Stimulated activated CD8-positive, alpha-beta memory T cell treated with anti-CD3 and anti-CD28 coated beads, Interleukin-15, amount 100 ng/mL, for 24 hours (primary cell): ENCODE measurements around the gene ANAPC2.

Experiments
- DNase-seq: peaks from one replicate; pipeline ENCODE4 v3.0.0-alpha.2; 2020; ENCODE audit warnings: low read depth

The ANAPC2 gene

DNA sequence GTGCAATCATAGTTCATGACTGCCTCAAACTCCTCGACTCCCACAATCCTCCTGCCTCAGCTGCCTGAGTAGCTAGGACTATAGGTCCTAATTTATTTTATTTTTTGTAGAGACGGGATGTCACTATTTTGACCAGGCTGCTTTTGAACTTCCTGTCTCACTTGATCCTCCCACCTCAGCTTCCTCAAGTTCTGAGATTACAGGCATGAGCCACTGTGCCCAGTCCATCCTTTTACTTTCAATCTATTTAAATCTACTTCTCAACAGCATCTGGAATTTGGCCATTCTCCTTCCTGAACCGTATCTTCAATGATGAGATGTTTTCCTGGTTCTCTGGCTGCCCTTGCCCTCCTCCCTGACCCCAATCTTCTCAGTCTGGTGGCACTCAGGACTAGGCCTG lies 61.6 kb downstream of the ANAPC2 start:
- DNase-seq, result no peak
